IPS DF 6.9 (cell line): ENCODE results near the gene NRGN.

Experiments
- DNase-seq: peaks from one replicate; pipeline ENCODE4 v3.0.0-alpha.2; 2013; ENCODE audit warnings: low read depth, low spot score
- H3K27ac ChIP-seq: one replicate; pipeline ENCODE4 v1.5.1; 2013; ENCODE audit warnings: low read length, control low read depth
- H3K27me3 ChIP-seq: 2 replicates; pipeline ENCODE4 v1.6.1; 2013; ENCODE audit warnings: mild to moderate bottlenecking, low read length; ENCODE audit not compliant: control insufficient read depth, insufficient read depth
- H3K36me3 ChIP-seq: 2 replicates; pipeline ENCODE4 v1.6.1; 2013; ENCODE audit warnings: low read length; ENCODE audit not compliant: control insufficient read depth, insufficient read depth
- H3K4me1 ChIP-seq: 2 replicates; pipeline ENCODE4 v1.6.1; 2013; ENCODE audit warnings: low read length; ENCODE audit not compliant: control insufficient read depth, insufficient read depth
- H3K4me3 ChIP-seq: 2 replicates; pipeline ENCODE4 v1.5.1; 2013; ENCODE audit warnings: mild to moderate bottlenecking, low read length
- H3K9me3 ChIP-seq: 2 replicates; pipeline ENCODE4 v1.6.1; 2013; ENCODE audit warnings: low read length, inconsistent platforms; ENCODE audit not compliant: control insufficient read depth, insufficient read depth
- WGBS: extraction: QIAGEN DNeasy Blood & Tissue Kit; methylation state at CpG from one replicate; pipeline ENCODE4 v1.1.7; 2013; ENCODE audit warnings: mixed read lengths, missing lambda C conversion rate; ENCODE audit not compliant: insufficient read length, insufficient coverage; 5-methylcytosine and 5-hydroxymethylcytosine counted together

The NRGN gene

DNA sequence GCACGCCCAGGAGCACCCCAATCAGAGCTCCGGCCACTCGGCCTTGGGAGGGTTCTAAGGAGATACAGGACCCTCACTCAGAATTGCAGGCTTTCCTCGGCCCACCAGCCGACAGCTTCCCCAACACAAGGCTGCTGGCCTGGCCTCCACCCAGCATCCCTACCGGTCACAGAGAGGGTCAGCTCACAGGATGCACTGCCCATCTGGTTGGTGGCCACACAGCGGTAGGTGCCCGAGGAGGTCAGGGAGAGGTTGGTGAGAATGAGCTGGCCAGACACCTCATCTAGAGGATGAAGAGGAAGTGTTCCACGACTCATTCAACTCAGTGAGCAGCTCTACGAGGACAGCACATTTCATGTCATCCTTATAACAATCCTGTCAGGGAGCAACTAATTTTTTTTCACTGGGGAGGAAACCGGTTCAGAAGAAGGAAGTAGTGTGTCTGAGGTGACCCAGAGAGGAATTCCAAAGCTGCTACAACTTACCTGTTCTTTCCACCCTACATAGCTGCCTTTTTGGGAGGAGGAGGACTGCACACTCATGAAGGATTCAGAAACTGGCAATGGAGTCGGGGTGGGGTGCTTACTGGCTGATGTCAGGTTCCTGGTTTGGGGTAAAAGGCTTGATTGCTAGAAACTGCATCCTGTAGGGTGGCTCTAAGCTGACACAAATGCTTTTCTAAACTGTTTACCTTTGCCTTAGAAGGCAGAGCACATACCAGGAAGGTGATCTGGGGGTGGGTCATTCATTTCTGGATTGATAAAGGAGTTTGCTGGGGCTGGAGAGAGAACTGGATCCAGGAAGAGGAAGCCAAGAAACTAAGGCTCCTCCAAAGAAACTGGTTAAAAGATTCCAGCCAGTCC is 9.0 kb downstream of the NRGN start:
- Histone ChIP-seq H3K36me3 (no peaks in the 10 kb centered on the region), H3K9me3 (no peaks in the 10 kb centered on the region), H3K4me1 (peaks cover 13% of the 10 kb centered on the region), H3K27ac (no peak overlapping the region), H3K27me3 (peaks cover 93% of the 10 kb centered on the region), H3K4me3 (no peak overlapping the region)
- no peak for DNase-seq
- WGBS, result no CpG with 5 or more reads among the region's 12 CpGs

- Histone ChIP-seq H3K9me3 (no peaks in the 10 kb centered on the region), H3K4me3 (no peak overlapping the region), H3K36me3 (no peaks in the 10 kb centered on the region), H3K27me3 (peaks cover 93% of the 10 kb centered on the region), H3K4me1 (peaks cover 13% of the 10 kb centered on the region), H3K27ac (no peak overlapping the region)
- no peak for DNase-seq
- no CpG with 5 or more reads among the region's 1 CpG for WGBS
These were observed 10.2 kb downstream of the NRGN start for GRCh38 chr11:124749912-124750311.

DNA sequence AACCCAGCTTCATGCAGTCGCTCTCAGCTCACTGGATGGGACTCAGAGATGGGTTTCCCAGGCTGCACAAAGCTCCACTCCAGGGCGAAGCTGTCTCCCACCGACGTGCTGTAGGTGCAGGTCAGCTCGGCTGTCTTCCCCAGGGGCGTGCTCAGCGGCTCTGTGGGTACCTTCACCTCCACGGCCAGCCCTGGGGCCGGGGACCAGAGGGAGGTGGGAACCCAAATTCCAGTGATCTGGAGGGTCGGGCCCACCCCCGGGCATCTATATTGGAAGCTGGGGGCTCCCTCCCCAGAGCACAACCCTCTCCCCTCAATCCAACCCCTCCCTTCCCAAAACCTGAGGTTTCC is 11.6 kb downstream of the NRGN start:
- no peak for DNase-seq
- H3K9me3 ChIP-seq, result no peaks in the 10 kb centered on the region
- WGBS, result no CpG with 5 or more reads among the region's 11 CpGs
- peaks cover 88% of the 10 kb centered on the region for H3K27me3 ChIP-seq
- H3K36me3 ChIP-seq, result no peaks in the 10 kb centered on the region
- no peak overlapping the region for H3K27ac ChIP-seq
- no peak overlapping the region for H3K4me3 ChIP-seq
- H3K4me1 ChIP-seq, result peaks cover 11% of the 10 kb centered on the region

DNA sequence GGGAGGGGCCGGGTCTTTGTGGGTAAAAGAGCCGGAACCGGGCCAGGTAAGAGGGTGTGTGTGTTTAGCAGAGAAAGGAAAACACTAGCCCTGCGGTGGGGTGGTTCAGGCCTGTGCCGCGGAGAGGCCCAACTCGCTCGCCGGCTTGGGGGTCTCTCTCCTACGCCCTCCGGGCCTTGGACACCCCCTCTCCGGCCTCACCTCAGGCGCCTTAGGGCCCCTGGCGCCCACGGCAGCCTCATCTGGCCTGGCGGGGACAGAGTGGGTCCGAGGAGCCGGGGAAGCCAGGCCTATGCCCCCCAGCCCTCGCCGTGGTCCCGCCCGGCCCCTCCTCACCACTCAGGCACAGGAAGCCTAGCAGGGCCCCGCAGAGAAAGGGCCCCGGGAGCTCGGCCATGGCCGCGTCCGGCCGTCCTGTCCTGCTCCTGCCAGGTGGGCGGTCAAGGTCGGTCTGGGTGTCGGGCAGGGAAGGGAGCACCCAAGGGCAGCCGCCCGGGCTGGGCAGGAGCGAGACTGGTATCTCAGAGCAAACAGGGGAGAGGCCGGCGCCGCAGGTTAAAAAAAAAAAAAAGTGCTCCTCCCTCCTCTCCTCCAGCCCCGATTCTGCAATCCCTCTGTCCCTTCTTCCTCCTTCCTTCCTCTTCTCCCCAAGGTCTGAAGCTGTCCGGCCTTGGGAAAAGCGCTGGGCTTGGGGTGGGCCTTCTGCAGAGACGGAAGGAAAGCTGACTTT is 12.2 kb downstream of the NRGN start, which contains the start of gene VSIG2:
TSS of gene VSIG2 (minus strand) at position 515 of the 730 bp plus-strand sequence. CDS start at position 397, 118 bp downstream.
- no peak within 1 kb of the TSS for H3K27ac ChIP-seq
- H3K36me3 ChIP-seq, result no peaks in the 10 kb centered on the region
- no peaks in the 10 kb centered on the region for H3K9me3 ChIP-seq
- peaks cover 93% of the 10 kb centered on the region for H3K27me3 ChIP-seq
- H3K4me1 ChIP-seq, result peaks cover 11% of the 10 kb centered on the region
- DNase-seq, result no peak
- H3K4me3 ChIP-seq, result peak within 1 kb of the TSS; percentile 39; the same call in 1 of the 2 replicates
- no CpG with 5 or more reads among the region's 42 CpGs for WGBS

- H3K27me3 ChIP-seq, result peaks cover 94% of the 10 kb centered on the region
These were observed 12.8 kb downstream of the NRGN start for GRCh38 chr11:124752471-124753102.

GRCh38 chr11:124753205-124753604 is 13.5 kb downstream of the NRGN start:
- no peak for DNase-seq
- Histone ChIP-seq H3K9me3 (no peaks in the 10 kb centered on the region), H3K27ac (no peak overlapping the region), H3K4me1 (peaks cover 8% of the 10 kb centered on the region), H3K27me3 (peaks cover 92% of the 10 kb centered on the region), H3K4me3 (no peak overlapping the region), H3K36me3 (no peaks in the 10 kb centered on the region)

More at GRCh38 chr11:124752471-124753102, 12.8 kb downstream of the NRGN start:
- Histone ChIP-seq H3K36me3 (no peaks in the 10 kb centered on the region), H3K4me1 (peaks cover 9% of the 10 kb centered on the region), H3K27ac (no peak overlapping the region), H3K4me3 (no peak overlapping the region; the same call in 1 of the 2 replicates), H3K9me3 (no peaks in the 10 kb centered on the region)
- WGBS, result no CpG with 5 or more reads among the region's 10 CpGs
- no peak for DNase-seq

- Histone ChIP-seq H3K4me3 (no peak overlapping the region), H3K4me1 (peaks cover 8% of the 10 kb centered on the region), H3K36me3 (no peaks in the 10 kb centered on the region), H3K9me3 (no peaks in the 10 kb centered on the region), H3K27ac (no peak overlapping the region), H3K27me3 (peaks cover 90% of the 10 kb centered on the region)
- DNase-seq, result no peak
- WGBS, result no CpG with 5 or more reads among the region's 7 CpGs
These were observed 13.9 kb downstream of the NRGN start for GRCh38 chr11:124753624-124754023.

DNA sequence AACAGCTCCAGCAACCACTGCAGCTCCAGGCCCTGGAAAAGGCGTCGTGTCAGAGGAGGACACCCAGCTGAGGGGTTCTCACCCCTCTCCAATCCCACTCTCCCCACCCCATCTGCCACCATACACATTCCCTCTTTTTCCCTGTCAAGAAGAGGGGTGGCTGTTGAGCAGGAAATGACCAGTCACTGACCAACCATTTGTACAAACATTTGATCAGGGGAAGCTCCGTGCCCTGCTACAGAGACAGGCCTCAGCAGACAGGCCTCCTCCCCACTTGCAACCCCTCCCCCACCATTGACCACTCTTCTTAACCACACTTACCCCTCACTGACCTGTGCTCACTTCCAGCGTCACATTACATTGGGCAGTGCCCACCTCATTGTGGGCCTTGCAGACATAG is 14.6 kb downstream of the NRGN start:
- Histone ChIP-seq H3K9me3 (no peaks in the 10 kb centered on the region), H3K4me3 (no peak overlapping the region), H3K36me3 (no peaks in the 10 kb centered on the region), H3K27me3 (peaks cover 90% of the 10 kb centered on the region), H3K27ac (no peak overlapping the region), H3K4me1 (peaks cover 9% of the 10 kb centered on the region)
- DNase-seq, result no peak
- WGBS, result no CpG with 5 or more reads among the region's 4 CpGs

DNA sequence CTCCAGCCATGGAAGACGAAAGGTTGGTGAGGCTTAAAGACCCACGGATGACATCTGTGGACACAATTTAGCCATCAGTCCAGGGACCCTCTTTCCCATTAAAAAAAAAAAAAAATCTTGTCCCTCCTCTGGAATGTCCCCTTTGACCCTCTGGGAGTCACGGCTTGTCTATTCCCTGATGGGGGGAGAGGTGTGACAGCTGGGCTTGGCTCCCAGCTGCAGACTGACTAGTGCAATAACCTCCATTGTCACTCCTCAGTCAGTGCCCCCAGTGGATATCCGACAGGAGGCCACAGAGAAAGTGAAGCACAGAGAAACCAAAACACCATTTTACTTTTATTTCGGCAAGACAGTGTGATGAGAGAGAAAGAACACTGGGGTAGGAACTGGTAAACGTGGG is 15.0 kb downstream of the NRGN start:
- WGBS, result no CpG with 5 or more reads among the region's 6 CpGs
- Histone ChIP-seq H3K27me3 (peaks cover 90% of the 10 kb centered on the region), H3K4me3 (no peak overlapping the region), H3K36me3 (no peaks in the 10 kb centered on the region), H3K27ac (no peak overlapping the region), H3K4me1 (peaks cover 9% of the 10 kb centered on the region), H3K9me3 (no peaks in the 10 kb centered on the region)
- DNase-seq, result no peak

- no CpG with 5 or more reads among the region's 9 CpGs for WGBS
- peaks cover 90% of the 10 kb centered on the region for H3K27me3 ChIP-seq
- H3K4me1 ChIP-seq, result peaks cover 13% of the 10 kb centered on the region
These were observed 16.5 kb downstream of the NRGN start for GRCh38 chr11:124756033-124756752.

More at GRCh38 chr11:124756033-124756752, 16.5 kb downstream of the NRGN start:
- Histone ChIP-seq H3K27ac (no peak overlapping the region), H3K4me3 (no peak overlapping the region), H3K9me3 (no peaks in the 10 kb centered on the region), H3K36me3 (no peaks in the 10 kb centered on the region)
- DNase-seq, result no peak
